K562 (cell line): ENCODE measurements around the gene MTHFSD. TPM values are rescaled to one million over a fixed set of nuclear protein-coding genes. Genes with fewer than 3 reads are reported as not detected.
A peak's percentile ranks its signal among the peaks of the same experiment; 100 is the strongest.

Experiments used
- ATF2 ChIP-seq: sonication (generic); formaldehyde crosslinking; IDR thresholded peaks from 2 replicates; pipeline ENCODE4 v1.8.1; 2022; ENCODE audit warnings: missing genetic modification reagents
- ATF7 ChIP-seq: fragments of 450-650 bp; IDR thresholded peaks from 2 replicates; pipeline ENCODE4 v1.7.1; 2014; ENCODE audit warnings: mild to moderate bottlenecking, moderate library complexity
- CEBPG ChIP-seq, 3 experiments: fragments of 200-800 bp in 1 of 3; sonication (Bioruptor generic) in 1 of 3; sonication (generic) in 1 of 3; formaldehyde crosslinking in 1 of 3; IDR thresholded peaks in 2 of 3; conservative IDR thresholded peaks in 1 of 3; 2 replicates each; pipeline versions ENCODE4 v1.6.1 to v1.8.0; 2016 to 2022; ENCODE audit warnings: missing compliant biosample characterization in 2 of 3, missing genetic modification characterization in 2 of 3, mild to moderate bottlenecking in 1 of 3, missing genetic modification reagents in 1 of 3
- CXXC5 ChIP-seq: fragments of 250-450 bp; sonication (Bioruptor Pico); IDR thresholded peaks from 2 replicates; pipeline ENCODE4 v1.8.0; 2022; ENCODE audit warnings: inconsistent platforms, mild to moderate bottlenecking, moderate library complexity
- DMBX1 ChIP-seq: fragments of 250-450 bp; sonication (Bioruptor Pico); IDR thresholded peaks from 2 replicates; pipeline ENCODE4 v1.8.0; 2022; ENCODE audit warnings: inconsistent platforms, mild to moderate bottlenecking, moderate library complexity, borderline replicate concordance
- EGR1 ChIP-seq: fragments of 450-650 bp; conservative IDR thresholded peaks from 2 replicates; pipeline ENCODE4 v1.6.1; 2017; ENCODE audit warnings: mild to moderate bottlenecking
- FOXK1 ChIP-seq: sonication (generic); formaldehyde crosslinking; IDR thresholded peaks from 2 replicates; pipeline ENCODE4 v1.8.0; 2022; ENCODE audit warnings: missing genetic modification reagents, mild to moderate bottlenecking, borderline replicate concordance
- GABPB1 ChIP-seq: sonication (generic); formaldehyde crosslinking; IDR thresholded peaks from 2 replicates; pipeline ENCODE4 v1.8.0; 2022; ENCODE audit warnings: mild to moderate bottlenecking, missing genetic modification reagents
- HOMEZ ChIP-seq: fragments of 250-450 bp; sonication (Bioruptor Pico); IDR thresholded peaks from 2 replicates; pipeline ENCODE4 v1.4.0; 2020; ENCODE audit warnings: mild to moderate bottlenecking, moderate library complexity
- MAZ ChIP-seq, 2 experiments: fragments of 450-650 bp in 1 of 2; sonication (generic) in 1 of 2; formaldehyde crosslinking; IDR thresholded peaks in 1 of 2; conservative IDR thresholded peaks in 1 of 2; 2 replicates each; pipeline versions ENCODE4 v1.4.0 to v1.5.0; 2020; ENCODE audit warnings: mild to moderate bottlenecking in 1 of 2, missing genetic modification reagents in 1 of 2
- MCM5 ChIP-seq: fragments of 450-650 bp; IDR thresholded peaks from 2 replicates; pipeline ENCODE4 v1.6.1; 2016; ENCODE audit warnings: low read depth
- MLLT1 ChIP-seq, 2 experiments: fragments of 450-650 bp; IDR thresholded peaks; 2 replicates each; pipeline ENCODE4 v1.6.1; 2016
- MTA2 ChIP-seq: fragments of 450-650 bp; IDR thresholded peaks from 2 replicates; pipeline ENCODE4 v1.6.1; 2016; ENCODE audit warnings: low read depth
- NEUROD1 ChIP-seq: fragments of 150-350 bp; IDR thresholded peaks from 2 replicates; pipeline ENCODE4 v1.6.1; 2014; ENCODE audit warnings: borderline replicate concordance, low read length, low read depth; ENCODE audit not compliant: partially characterized antibody
- NFRKB ChIP-seq: fragments of 450-650 bp; IDR thresholded peaks from 2 replicates; pipeline ENCODE4 v1.6.1; 2016; ENCODE audit warnings: low read depth
- PML ChIP-seq: IDR thresholded peaks from 2 replicates; pipeline ENCODE4 v1.6.1; 2012; ENCODE audit warnings: low read length, inconsistent platforms
- POLR3A ChIP-seq: IDR thresholded peaks from 2 replicates; pipeline ENCODE4 v1.6.1; 2011; ENCODE audit warnings: borderline replicate concordance, mild to moderate bottlenecking, moderate library complexity; ENCODE audit not compliant: insufficient read length, insufficient read depth; ENCODE audit errors: extremely low read depth
- YBX1 ChIP-seq: fragments of 450-650 bp; IDR thresholded peaks from 2 replicates; pipeline ENCODE4 v1.7.1; 2016; ENCODE audit warnings: mild to moderate bottlenecking
- ZC3H4 ChIP-seq: sonication (generic); formaldehyde crosslinking; IDR thresholded peaks from 2 replicates; pipeline ENCODE4 v1.9.0; 2021; ENCODE audit warnings: missing genetic modification reagents, borderline replicate concordance
- ZNF277 ChIP-seq: fragments of 250-450 bp; sonication (Bioruptor Pico); IDR thresholded peaks from 2 replicates; pipeline ENCODE4 v1.8.0; 2022; ENCODE audit warnings: inconsistent platforms, mild to moderate bottlenecking, moderate library complexity, borderline replicate concordance
- ZNF316 ChIP-seq: fragments of 450-650 bp; IDR thresholded peaks from 2 replicates; pipeline ENCODE4 v1.6.1; 2016
- polyA plus RNA-seq, 8 experiments: library from polyadenylated mRNA; depleted of rRNA in 4 of 8; stranded (reverse) in 5 of 8; unstranded in 3 of 8; fragments of >200 nt; fragmentation: Nextera tagmentation in 2 of 8; fragmentation: Illumina TruSeq in 1 of 8; extraction: Ambion mirVana in 2 of 8; extraction: Trizol in 1 of 8; gene quantifications; 2 replicates each; pipeline versions ENCODE4 v1.2.1 to v1.2.3, GENCODE V29; 2011 to 2014; ENCODE audit warnings: inconsistent platforms in 1 of 8, missing spikeins in 1 of 8
- total RNA-seq, 7 experiments: library from RNA; depleted of rRNA in 6 of 7; stranded (reverse); fragments of >200 nt in 6 of 7; fragmentation: Illumina TruSeq in 2 of 7; extraction: Trizol in 2 of 7; gene quantifications; 2 replicates each; pipeline versions ENCODE4 v1.2.1 to v1.2.3, GENCODE V29; 2011 to 2021; ENCODE audit warnings: low replicate concordance in 1 of 7

The MTHFSD gene
- total and polyA plus RNA-seq, 9 of the 15 experiments (the other 6 are each of a cell fraction or from before 2014, with no cell fraction given), result 3.2 to 20.2 (median 12.0) TPM

GRCh38 chr16:86575754-86576557, 20.9 kb upstream of the MTHFSD start (continued):
- no peak for TF ChIP-seq ZNF277 (CRISPR knock-in tag)
- no peak for TF ChIP-seq POLR3A
- TF ChIP-seq FOXK1, result no peak
- no peak for TF ChIP-seq ATF2
- TF ChIP-seq ZNF316, result no peak
- no peak for TF ChIP-seq NFRKB
- peak; percentile 44; the same call in 1 of the 2 replicates for TF ChIP-seq ATF7
- TF ChIP-seq CEBPG (CRISPR knock-in tag; IDR thresholded peaks at IDR 0.05), result no peak
- no peak for TF ChIP-seq CEBPG (tag; conservative IDR thresholded peaks at IDR 0.05 in 1 of 2, IDR thresholded peaks at IDR 0.05 in 1 of 2)
- peak; percentile 36; the same call in 1 of the 2 replicates for TF ChIP-seq GABPB1 (CRISPR knock-in tag)
- no peak for TF ChIP-seq NEUROD1
- TF ChIP-seq PML, result no peak
- no peak for TF ChIP-seq ZC3H4 (CRISPR knock-in tag)
- no peak for TF ChIP-seq MLLT1 (IDR thresholded peaks at IDR 0.05)
- no peak for TF ChIP-seq DMBX1 (CRISPR knock-in tag)
- TF ChIP-seq MCM5, result no peak
- no peak for TF ChIP-seq HOMEZ (CRISPR knock-in tag)
- no peak for TF ChIP-seq YBX1
- TF ChIP-seq EGR1, result peak; percentile 70
- no peak for TF ChIP-seq MTA2
- TF ChIP-seq CXXC5, result peak; percentile 59
- TF ChIP-seq MAZ (CRISPR knock-in tag; conservative IDR thresholded peaks at IDR 0.05 in 1 of 2, IDR thresholded peaks at IDR 0.05 in 1 of 2), result peak in 1 of 2 experiments; percentile 84; a peak in 2 of 4 replicates
